Ovary (tissue), 9 donors: ENCODE measurements around the gene TMEM131. TPM values are rescaled to one million over a fixed set of nuclear protein-coding genes. Genes with fewer than 3 reads are reported as not detected.

Source experiments
- DNase-seq, 5 donors: peaks; one replicate each; pipeline ENCODE4 v3.0.0-alpha.2; 2019 to 2020
- H3K27ac ChIP-seq, 2 donors: fragments of 200-600 bp; one replicate each; pipeline versions ENCODE4 v1.5.1 to v1.8.0; 2019 to 2022
- H3K27me3 ChIP-seq: fragments of 200-600 bp; one replicate; pipeline ENCODE4 v1.8.0; 2022
- H3K36me3 ChIP-seq: fragments of 200-600 bp; sonication (generic); one replicate; pipeline ENCODE4 v1.5.1; 2019
- H3K4me1 ChIP-seq: one replicate; pipeline ENCODE4 v1.8.1; 2013; ENCODE audit warnings: mild to moderate bottlenecking, moderate library complexity; ENCODE audit not compliant: insufficient read depth
- H3K4me3 ChIP-seq: fragments of 200-600 bp; sonication (generic); one replicate; pipeline ENCODE4 v1.5.1; 2017
- H3K9me3 ChIP-seq, 2 donors: fragments of 200-600 bp in 1 of 2; sonication (generic) in 1 of 2; one replicate each; pipeline versions ENCODE4 v1.5.1 to v1.8.1; 2013 to 2019; ENCODE audit warnings: mild to moderate bottlenecking in 1 of 2, moderate library complexity in 1 of 2
- CTCF ChIP-seq, 3 donors: fragments of 450-650 bp in 2 of 3; fragments of 200-600 bp in 1 of 3; IDR thresholded peaks; one replicate each; pipeline versions ENCODE4 v1.5.1 to v1.8.0; 2016 to 2022; ENCODE audit warnings: antibody characterized with exemption in 3 of 3, mild to moderate bottlenecking in 1 of 3
- EP300 ChIP-seq: sonication (generic); formaldehyde crosslinking; IDR thresholded peaks from one replicate; pipeline ENCODE4 v1.6.1; 2017; ENCODE audit warnings: antibody characterized with exemption
- POLR2A ChIP-seq: fragments of 450-650 bp; IDR thresholded peaks from one replicate; pipeline ENCODE4 v1.6.1; 2017; ENCODE audit warnings: antibody characterized with exemption, mild to moderate bottlenecking, moderate library complexity
- WGBS, 3 donors: extraction: QIAGEN DNeasy Blood & Tissue Kit in 1 of 3; methylation state at CpG; one replicate each; pipeline versions ENCODE4 v1.1.5 to v1.1.7; 2013 to 2017; 5-methylcytosine and 5-hydroxymethylcytosine counted together
- intact Hi-C, 4 donors: fragments of 100-400 bp; cut with DNase I; formaldehyde crosslinking; loops; one replicate each; pipeline versions ENCODE4 v1.11.0 to v1.15.1; 2022 to 2023
- polyA plus RNA-seq, 2 donors: library from polyadenylated mRNA; stranded (reverse); fragments of 200-250 nt in 1 of 2; fragments of 350-450 nt in 1 of 2; fragmentation: Illumina TruSeq in 1 of 2; extraction: RNeasy Lipid Tissue Mini Kit (QIAGEN cat#74804) in 1 of 2; gene quantifications; one replicate each; pipeline ENCODE4 v1.2.3, GENCODE V29; 2013 to 2014
- total RNA-seq, 7 donors: library from RNA; depleted of rRNA in 2 of 7; stranded (reverse); fragments of >200 nt in 2 of 7; fragmentation: NEBNext Ultra II Directional in 3 of 7; extraction: Animal tissue kit (Norgen Biotek cat#: 25700) in 3 of 7; gene quantifications; one replicate each; pipeline versions ENCODE4 v1.1.0 to v1.2.4, GENCODE V29; 2016 to 2023
- donor health status: DM: no; HTN: no; CAD: no; lungs with moderate emphysema.
- donor health status: DM: no; HTN: no; CAD: no.
- donor health status: Bipolar disorder and iron deficiency.
- donor health status: DM: yes; HTN: yes; CAD: no.
- donor health status: DM: no; HTN: no; CAD: no.
- donor health status: DM: yes; HTN: yes; CAD: no.

Gene TMEM131
- total and polyA plus RNA-seq, 9 donors: 16.1 to 44.0 (median 38.4) TPM

- H3K4me3 ChIP-seq: no peak overlapping the region
- intact Hi-C loops: no loop called here
- no peak for DNase-seq
- peaks cover 8% of the 10 kb centered on the region for H3K4me1 ChIP-seq
- H3K36me3 ChIP-seq: no peaks in the 10 kb centered on the region
- TF ChIP-seq CTCF (IDR thresholded peaks at IDR 0.05) (no peak), EP300 (no peak), POLR2A (no peak)
- no peaks in the 10 kb centered on the region for H3K9me3 ChIP-seq
- no peaks in the 10 kb centered on the region for H3K27me3 ChIP-seq
- 52 to 57% (median 55%) methylated on average over 3 of the region's 3 CpGs for WGBS, 3 donors
- no peak overlapping the region for H3K27ac ChIP-seq
These were observed 64.5 kb downstream of the TMEM131 start for GRCh38 chr2:97931118-97931857.

- H3K27ac ChIP-seq: no peak overlapping the region
- WGBS, 3 donors: 95 to 98% (median 95%) methylated on average over 3 of the region's 3 CpGs
- no peaks in the 10 kb centered on the region for H3K36me3 ChIP-seq
- intact Hi-C loops: no loop called here
- no peaks in the 10 kb centered on the region for H3K27me3 ChIP-seq
- no peaks in the 10 kb centered on the region for H3K9me3 ChIP-seq
- peaks cover 5% of the 10 kb centered on the region for H3K4me1 ChIP-seq
- no peak for DNase-seq
- TF ChIP-seq CTCF (IDR thresholded peaks at IDR 0.05) (no peak), POLR2A (no peak), EP300 (no peak)
- no peak overlapping the region for H3K4me3 ChIP-seq
These were observed 67.2 kb downstream of the TMEM131 start for GRCh38 chr2:97928591-97928990.

GRCh38 chr2:97926946-97927345 is 68.8 kb downstream of the TMEM131 start:
- Histone ChIP-seq H3K36me3 (no peaks in the 10 kb centered on the region), H3K27me3 (no peaks in the 10 kb centered on the region), H3K4me1 (peaks cover 7% of the 10 kb centered on the region), H3K4me3 (no peak overlapping the region), H3K9me3 (no peaks in the 10 kb centered on the region), H3K27ac (no peak overlapping the region)
- DNase-seq: no peak
- TF ChIP-seq POLR2A: no peak
- WGBS, 3 donors: 85 to 93% (median 90%) methylated on average over 2 of the region's 2 CpGs
- intact Hi-C loops: no loop called here

- DNase-seq: no peak
- Histone ChIP-seq H3K4me1 (peaks cover 3% of the 10 kb centered on the region), H3K27ac (no peak overlapping the region), H3K9me3 (no peaks in the 10 kb centered on the region), H3K27me3 (no peaks in the 10 kb centered on the region), H3K36me3 (no peaks in the 10 kb centered on the region), H3K4me3 (no peak overlapping the region)
- intact Hi-C loops: no loop called here
- WGBS, 3 donors: 98 to 100% (median 98%) methylated on average over 4 of the region's 4 CpGs
- no peak for TF ChIP-seq POLR2A
- TF ChIP-seq EP300: no peak
- TF ChIP-seq CTCF (IDR thresholded peaks at IDR 0.05): no peak
These were observed 71.6 kb downstream of the TMEM131 start for GRCh38 chr2:97924194-97924593.

- TF ChIP-seq POLR2A (no peak), CTCF (IDR thresholded peaks at IDR 0.05) (no peak), EP300 (no peak)
- intact Hi-C loops: no loop called here
- WGBS, 3 donors: 95 to 99% (median 96%) methylated on average over 3 of the region's 3 CpGs
- H3K4me1 ChIP-seq: peaks cover 3% of the 10 kb centered on the region
- H3K27me3 ChIP-seq: no peaks in the 10 kb centered on the region
- no peaks in the 10 kb centered on the region for H3K36me3 ChIP-seq
- no peak overlapping the region for H3K4me3 ChIP-seq
- no peak for DNase-seq
- no peaks in the 10 kb centered on the region for H3K9me3 ChIP-seq
- no peak overlapping the region for H3K27ac ChIP-seq
These were observed 75.9 kb downstream of the TMEM131 start for GRCh38 chr2:97919858-97920257.
